Measurements from ENCODE around the gene FASTKD3. TPM values are rescaled to one million over a fixed set of nuclear protein-coding genes. Genes with fewer than 3 reads are reported as not detected.

FASTKD3 gene
- total RNA-seq, 1 donor from 2014 or later: 8.1 TPM

DNA sequence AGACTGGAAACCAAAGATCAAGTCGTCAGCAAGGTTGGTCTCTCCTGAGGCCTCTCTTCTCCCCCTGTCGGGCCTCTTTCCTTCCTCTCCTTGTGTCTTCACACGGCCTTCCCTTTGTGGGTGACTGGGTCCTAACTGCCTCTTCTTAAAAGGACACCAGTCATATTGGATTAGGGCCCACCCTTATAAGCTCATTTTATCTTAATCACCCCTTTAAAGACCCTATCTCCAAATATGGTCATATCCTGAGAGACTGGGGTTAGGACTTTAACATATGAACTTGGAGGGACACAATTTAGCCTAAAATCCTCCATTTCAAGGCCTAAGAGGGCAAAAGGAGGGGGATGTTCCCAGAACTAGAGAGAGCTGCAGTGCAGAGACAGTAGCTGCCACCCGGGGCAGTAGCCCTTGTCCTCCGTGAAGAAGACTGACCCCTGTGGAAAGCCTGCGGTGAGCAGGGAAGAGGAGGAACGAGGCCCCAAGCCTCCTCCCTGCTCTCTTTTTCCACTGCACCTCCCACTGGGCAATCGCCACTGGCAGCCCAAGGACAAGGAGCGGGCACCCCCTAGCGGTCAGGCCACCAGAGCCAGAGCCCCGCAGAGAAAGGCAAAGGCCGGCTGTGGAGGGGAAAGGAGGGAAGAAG lies 52.8 kb downstream of the FASTKD3 start:
- Histone ChIP-seq H3K27me3 (ENCODE audit: insufficient read depth, low read length) (no peaks in the 10 kb centered on the region), H3K4me1 (ENCODE audit: insufficient read depth, low read length) (no peaks in the 10 kb centered on the region), H3K27ac (ENCODE audit: low read depth, low read length) (no peak overlapping the region), H2AFZ (ENCODE audit: low read depth, low read length) (peak overlapping the region; percentile 55), H3K9ac (ENCODE audit: low read length) (no peak overlapping the region), H3K79me2 (ENCODE audit: insufficient read depth, low read length) (no peaks in the 10 kb centered on the region), H3K4me3 (ENCODE audit: insufficient read depth, low read depth, low read length) (no peak overlapping the region), H3K36me3 (ENCODE audit: insufficient read depth, low read length) (no peaks in the 10 kb centered on the region), H3K9me3 (ENCODE audit: insufficient read depth, low read depth, low read length) (no peaks in the 10 kb centered on the region), H4K20me1 (ENCODE audit: insufficient read depth, low read length) (no peaks in the 10 kb centered on the region), H3K4me2 (ENCODE audit: low read length) (peak overlapping the region; percentile 35)
- no peak for FAIRE-seq
- Mint-ChIP-seq H3K9me3 (ENCODE audit: unreplicated experiment) (no peaks in the 10 kb centered on the region), H3K27ac (ENCODE audit: unreplicated experiment) (no peak overlapping the region), H3K27me3 (ENCODE audit: low read depth, unreplicated experiment) (no peaks in the 10 kb centered on the region), H3K36me3 (ENCODE audit: low read depth, unreplicated experiment) (no peaks in the 10 kb centered on the region), H3K4me1 (ENCODE audit: low read depth, unreplicated experiment) (peaks cover 9% of the 10 kb centered on the region), H3K4me3 (ENCODE audit: unreplicated experiment) (no peak overlapping the region)
- no peak for TF ChIP-seq EZH2 (IDR thresholded peaks at IDR 0.05; ENCODE audit: insufficient read depth, low read length)
- TF ChIP-seq, protein P1, sequence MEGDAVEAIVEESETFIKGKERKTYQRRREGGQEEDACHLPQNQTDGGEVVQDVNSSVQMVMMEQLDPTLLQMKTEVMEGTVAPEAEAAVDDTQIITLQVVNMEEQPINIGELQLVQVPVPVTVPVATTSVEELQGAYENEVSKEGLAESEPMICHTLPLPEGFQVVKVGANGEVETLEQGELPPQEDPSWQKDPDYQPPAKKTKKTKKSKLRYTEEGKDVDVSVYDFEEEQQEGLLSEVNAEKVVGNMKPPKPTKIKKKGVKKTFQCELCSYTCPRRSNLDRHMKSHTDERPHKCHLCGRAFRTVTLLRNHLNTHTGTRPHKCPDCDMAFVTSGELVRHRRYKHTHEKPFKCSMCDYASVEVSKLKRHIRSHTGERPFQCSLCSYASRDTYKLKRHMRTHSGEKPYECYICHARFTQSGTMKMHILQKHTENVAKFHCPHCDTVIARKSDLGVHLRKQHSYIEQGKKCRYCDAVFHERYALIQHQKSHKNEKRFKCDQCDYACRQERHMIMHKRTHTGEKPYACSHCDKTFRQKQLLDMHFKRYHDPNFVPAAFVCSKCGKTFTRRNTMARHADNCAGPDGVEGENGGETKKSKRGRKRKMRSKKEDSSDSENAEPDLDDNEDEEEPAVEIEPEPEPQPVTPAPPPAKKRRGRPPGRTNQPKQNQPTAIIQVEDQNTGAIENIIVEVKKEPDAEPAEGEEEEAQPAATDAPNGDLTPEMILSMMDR (IDR thresholded peaks at IDR 0.05; ENCODE audit: insufficient read depth, low read depth, low read length): peak; percentile 64
- DNase-seq (ENCODE audit: low read depth): peak; percentile 42

DNA sequence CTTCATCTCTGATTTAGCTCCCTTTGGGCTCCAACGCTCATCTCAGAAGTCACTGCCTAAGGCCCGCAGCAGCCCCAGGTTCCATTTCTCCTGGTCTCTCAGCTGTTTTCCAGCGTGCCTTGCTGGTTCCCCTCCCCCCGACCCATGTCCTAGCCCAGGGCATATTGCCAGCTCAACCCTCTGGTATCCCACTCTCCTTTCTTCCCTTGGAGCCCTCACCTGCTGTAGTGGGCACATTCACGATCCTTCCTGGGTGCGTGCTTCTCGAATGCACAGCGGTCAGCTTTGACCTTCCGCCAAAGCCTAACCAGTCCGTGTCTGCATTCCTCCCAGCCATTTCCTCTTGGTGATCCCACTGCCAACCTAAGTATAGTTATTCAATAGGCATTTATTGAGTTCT lies 54.0 kb downstream of the FASTKD3 start:
- Histone ChIP-seq H3K4me3 (ENCODE audit: insufficient read depth, low read depth, low read length) (no peak overlapping the region), H3K9me3 (ENCODE audit: insufficient read depth, low read depth, low read length) (no peaks in the 10 kb centered on the region), H3K27me3 (ENCODE audit: insufficient read depth, low read length) (no peaks in the 10 kb centered on the region), H3K9ac (ENCODE audit: low read length) (no peak overlapping the region), H3K36me3 (ENCODE audit: insufficient read depth, low read length) (no peaks in the 10 kb centered on the region), H4K20me1 (ENCODE audit: insufficient read depth, low read length) (no peaks in the 10 kb centered on the region), H3K27ac (ENCODE audit: low read depth, low read length) (no peak overlapping the region), H3K79me2 (ENCODE audit: insufficient read depth, low read length) (no peaks in the 10 kb centered on the region), H3K4me1 (ENCODE audit: insufficient read depth, low read length) (no peaks in the 10 kb centered on the region), H2AFZ (ENCODE audit: low read depth, low read length) (no peak overlapping the region), H3K4me2 (ENCODE audit: low read length) (no peak overlapping the region)
- DNase-seq (ENCODE audit: low read depth) (no peak), FAIRE-seq (no peak)
- H3K27ac Mint-ChIP-seq (ENCODE audit: unreplicated experiment): no peak overlapping the region
- H3K27me3 Mint-ChIP-seq (ENCODE audit: low read depth, unreplicated experiment): no peaks in the 10 kb centered on the region
- H3K36me3 Mint-ChIP-seq (ENCODE audit: low read depth, unreplicated experiment): no peaks in the 10 kb centered on the region
- no peak for TF ChIP-seq EZH2 (IDR thresholded peaks at IDR 0.05; ENCODE audit: insufficient read depth, low read length)
- TF ChIP-seq, protein P1 (IDR thresholded peaks at IDR 0.05; ENCODE audit: insufficient read depth, low read depth, low read length): no peak
- H3K9me3 Mint-ChIP-seq (ENCODE audit: unreplicated experiment): no peaks in the 10 kb centered on the region
- peaks cover 9% of the 10 kb centered on the region for H3K4me1 Mint-ChIP-seq (ENCODE audit: low read depth, unreplicated experiment)
- H3K4me3 Mint-ChIP-seq (ENCODE audit: unreplicated experiment): no peak overlapping the region

DNA sequence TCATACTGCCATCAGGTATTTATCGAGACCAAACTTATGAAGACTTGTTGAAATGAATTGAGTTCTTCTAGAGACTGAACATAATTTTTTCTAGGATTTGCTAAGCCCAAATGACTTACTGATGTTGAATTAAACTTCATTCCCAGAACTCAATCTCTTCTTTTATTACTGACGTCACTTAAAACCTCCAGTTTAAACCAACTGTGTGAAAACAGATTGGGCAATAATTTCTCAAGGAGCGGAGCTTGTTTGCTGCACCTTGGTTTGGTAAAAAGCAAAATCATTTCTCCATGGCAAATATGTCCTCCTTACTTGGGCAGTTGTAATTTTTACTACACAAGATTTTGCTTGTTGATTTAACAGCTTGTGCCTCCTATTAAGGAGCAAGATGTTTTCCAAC lies 55.3 kb downstream of the FASTKD3 start:
- no peak overlapping the region for H3K27ac Mint-ChIP-seq (ENCODE audit: unreplicated experiment)

More for the DNA sequence above, 55.3 kb downstream of the FASTKD3 start:
- TF ChIP-seq, protein P1 (IDR thresholded peaks at IDR 0.05; ENCODE audit: insufficient read depth, low read depth, low read length): no peak
- no peak for TF ChIP-seq EZH2 (IDR thresholded peaks at IDR 0.05; ENCODE audit: insufficient read depth, low read length)
- H3K9me3 Mint-ChIP-seq (ENCODE audit: unreplicated experiment): no peaks in the 10 kb centered on the region
- H3K4me3 Mint-ChIP-seq (ENCODE audit: unreplicated experiment): no peak overlapping the region
- no peak for FAIRE-seq
- peaks cover 9% of the 10 kb centered on the region for H3K4me1 Mint-ChIP-seq (ENCODE audit: low read depth, unreplicated experiment)
- Histone ChIP-seq H3K27me3 (ENCODE audit: insufficient read depth, low read length) (no peaks in the 10 kb centered on the region), H3K36me3 (ENCODE audit: insufficient read depth, low read length) (no peaks in the 10 kb centered on the region), H3K9me3 (ENCODE audit: insufficient read depth, low read depth, low read length) (no peaks in the 10 kb centered on the region), H3K27ac (ENCODE audit: low read depth, low read length) (no peak overlapping the region), H4K20me1 (ENCODE audit: insufficient read depth, low read length) (no peaks in the 10 kb centered on the region), H3K79me2 (ENCODE audit: insufficient read depth, low read length) (no peaks in the 10 kb centered on the region), H3K4me2 (ENCODE audit: low read length) (no peak overlapping the region), H3K9ac (ENCODE audit: low read length) (no peak overlapping the region), H3K4me3 (ENCODE audit: insufficient read depth, low read depth, low read length) (no peak overlapping the region), H3K4me1 (ENCODE audit: insufficient read depth, low read length) (no peaks in the 10 kb centered on the region), H2AFZ (ENCODE audit: low read depth, low read length) (no peak overlapping the region)
- DNase-seq (ENCODE audit: low read depth): no peak
- no peaks in the 10 kb centered on the region for H3K36me3 Mint-ChIP-seq (ENCODE audit: low read depth, unreplicated experiment)
- H3K27me3 Mint-ChIP-seq (ENCODE audit: low read depth, unreplicated experiment): no peaks in the 10 kb centered on the region
